Measurements from ENCODE around the gene DYNLL1. TPM values are rescaled to one million over a fixed set of nuclear protein-coding genes. Genes with fewer than 3 reads are reported as not detected.
"Not testable (repeated sequence)": the region's sequence is repeated elsewhere in the genome, so short reads cannot be mapped to it uniquely, and the experiment has no call there.

DYNLL1 gene
- 377 TPM for polyA plus RNA-seq
- long read RNA-seq, donor 1, transcript DYNLL1-207 (2 exons, 719 nt): minor isoform, 9 of 129 reads
- long read RNA-seq, donor 1, transcript DYNLL1-202 (3 exons, 697 nt): minor isoform, 14 of 129 reads
- long read RNA-seq, donor 1, transcript DYNLL1-201 (3 exons, 720 nt): major isoform, 86 of 129 reads
- long read RNA-seq, donor 1, transcript DYNLL1-210 (1 exons, 670 nt): minor isoform, 20 of 129 reads
- long read RNA-seq, donor 1, partial matches to known transcripts: 0 of 129 reads
- long read RNA-seq, donor 1, other reads (novel, unspliced or antisense): 0 of 129 reads
- long read RNA-seq, donor 2, transcript DYNLL1-210 (1 exons, 670 nt): minor isoform, 43 of 280 reads
- long read RNA-seq, donor 2, transcript DYNLL1-207 (2 exons, 719 nt): minor isoform, 24 of 280 reads
- long read RNA-seq, donor 2, transcript DYNLL1-201 (3 exons, 720 nt): major isoform, 180 of 280 reads
- long read RNA-seq, donor 2, transcript DYNLL1-202 (3 exons, 697 nt): minor isoform, 24 of 280 reads
- long read RNA-seq, donor 2, partial matches to known transcripts: 0 of 280 reads
- long read RNA-seq, donor 2, other reads (novel, unspliced or antisense): 0 of 280 reads
- long read RNA-seq, donor 3: 0 reads
- long read RNA-seq, donor 4, transcript DYNLL1-201 (3 exons, 720 nt): major isoform, 18 of 28 reads
- long read RNA-seq, donor 4, partial matches to known transcripts: 0 of 28 reads
- long read RNA-seq, donor 4, other reads (novel, unspliced or antisense): 0 of 28 reads
- long read RNA-seq, donor 5, transcript DYNLL1-201 (3 exons, 720 nt): major isoform, 106 of 145 reads
- long read RNA-seq, donor 5, transcript DYNLL1-202 (3 exons, 697 nt): minor isoform, 8 of 145 reads
- long read RNA-seq, donor 5, transcript DYNLL1-207 (2 exons, 719 nt): minor isoform, 11 of 145 reads
- long read RNA-seq, donor 5, transcript DYNLL1-210 (1 exons, 670 nt): minor isoform, 17 of 145 reads
- long read RNA-seq, donor 5, partial matches to known transcripts: 0 of 145 reads
- long read RNA-seq, donor 5, other reads (novel, unspliced or antisense): 0 of 145 reads
- long read RNA-seq, donor 6, transcript DYNLL1-201 (3 exons, 720 nt): major isoform, 131 of 272 reads
- long read RNA-seq, donor 6, transcript DYNLL1-202 (3 exons, 697 nt): minor isoform, 11 of 272 reads
- long read RNA-seq, donor 6, transcript DYNLL1-207 (2 exons, 719 nt): minor isoform, 17 of 272 reads
- long read RNA-seq, donor 6, transcript DYNLL1-210 (1 exons, 670 nt): minor isoform, 40 of 272 reads
- long read RNA-seq, donor 6, partial matches to known transcripts: 35 of 272 reads
- long read RNA-seq, donor 6, other reads (novel, unspliced or antisense): 31 of 272 reads
- long read RNA-seq, donor 7, transcript DYNLL1-207 (2 exons, 719 nt): minor isoform, 8 of 142 reads
- long read RNA-seq, donor 7, transcript DYNLL1-202 (3 exons, 697 nt): minor isoform, 6 of 142 reads
- long read RNA-seq, donor 7, transcript DYNLL1-201 (3 exons, 720 nt): major isoform, 88 of 142 reads
- long read RNA-seq, donor 7, transcript DYNLL1-210 (1 exons, 670 nt): minor isoform, 17 of 142 reads
- long read RNA-seq, donor 7, partial matches to known transcripts: 8 of 142 reads
- long read RNA-seq, donor 7, other reads (novel, unspliced or antisense): 10 of 142 reads
- long read RNA-seq, donor 8, transcript DYNLL1-210 (1 exons, 670 nt): minor isoform, 29 of 268 reads
- long read RNA-seq, donor 8, transcript DYNLL1-202 (3 exons, 697 nt): minor isoform, 15 of 268 reads
- long read RNA-seq, donor 8, transcript DYNLL1-201 (3 exons, 720 nt): major isoform, 198 of 268 reads
- long read RNA-seq, donor 8, transcript DYNLL1-207 (2 exons, 719 nt): minor isoform, 19 of 268 reads
- long read RNA-seq, donor 8, partial matches to known transcripts: 5 of 268 reads
- long read RNA-seq, donor 8, other reads (novel, unspliced or antisense): 0 of 268 reads
- long read RNA-seq, donor 9, transcript DYNLL1-207 (2 exons, 719 nt): minor isoform, 16 of 274 reads
- long read RNA-seq, donor 9, transcript DYNLL1-202 (3 exons, 697 nt): minor isoform, 16 of 274 reads
- long read RNA-seq, donor 9, transcript DYNLL1-210 (1 exons, 670 nt): minor isoform, 23 of 274 reads
- long read RNA-seq, donor 9, transcript DYNLL1-201 (3 exons, 720 nt): major isoform, 211 of 274 reads
- long read RNA-seq, donor 9, partial matches to known transcripts: 0 of 274 reads
- long read RNA-seq, donor 9, other reads (novel, unspliced or antisense): 0 of 274 reads
- long read RNA-seq, donor 10, transcript DYNLL1-202 (3 exons, 697 nt): minor isoform, 16 of 218 reads
- long read RNA-seq, donor 10, transcript DYNLL1-207 (2 exons, 719 nt): minor isoform, 21 of 218 reads
- long read RNA-seq, donor 10, transcript DYNLL1-210 (1 exons, 670 nt): minor isoform, 24 of 218 reads
- long read RNA-seq, donor 10, transcript DYNLL1-201 (3 exons, 720 nt): major isoform, 152 of 218 reads
- long read RNA-seq, donor 10, partial matches to known transcripts: 0 of 218 reads
- long read RNA-seq, donor 10, other reads (novel, unspliced or antisense): 0 of 218 reads
- long read RNA-seq, donor 11, transcript DYNLL1-201 (3 exons, 720 nt): major isoform, 121 of 177 reads
- long read RNA-seq, donor 11, transcript DYNLL1-202 (3 exons, 697 nt): minor isoform, 16 of 177 reads
- long read RNA-seq, donor 11, transcript DYNLL1-210 (1 exons, 670 nt): minor isoform, 17 of 177 reads
- long read RNA-seq, donor 11, transcript DYNLL1-207 (2 exons, 719 nt): minor isoform, 13 of 177 reads
- long read RNA-seq, donor 11, partial matches to known transcripts: 8 of 177 reads
- long read RNA-seq, donor 11, other reads (novel, unspliced or antisense): 0 of 177 reads

DNA sequence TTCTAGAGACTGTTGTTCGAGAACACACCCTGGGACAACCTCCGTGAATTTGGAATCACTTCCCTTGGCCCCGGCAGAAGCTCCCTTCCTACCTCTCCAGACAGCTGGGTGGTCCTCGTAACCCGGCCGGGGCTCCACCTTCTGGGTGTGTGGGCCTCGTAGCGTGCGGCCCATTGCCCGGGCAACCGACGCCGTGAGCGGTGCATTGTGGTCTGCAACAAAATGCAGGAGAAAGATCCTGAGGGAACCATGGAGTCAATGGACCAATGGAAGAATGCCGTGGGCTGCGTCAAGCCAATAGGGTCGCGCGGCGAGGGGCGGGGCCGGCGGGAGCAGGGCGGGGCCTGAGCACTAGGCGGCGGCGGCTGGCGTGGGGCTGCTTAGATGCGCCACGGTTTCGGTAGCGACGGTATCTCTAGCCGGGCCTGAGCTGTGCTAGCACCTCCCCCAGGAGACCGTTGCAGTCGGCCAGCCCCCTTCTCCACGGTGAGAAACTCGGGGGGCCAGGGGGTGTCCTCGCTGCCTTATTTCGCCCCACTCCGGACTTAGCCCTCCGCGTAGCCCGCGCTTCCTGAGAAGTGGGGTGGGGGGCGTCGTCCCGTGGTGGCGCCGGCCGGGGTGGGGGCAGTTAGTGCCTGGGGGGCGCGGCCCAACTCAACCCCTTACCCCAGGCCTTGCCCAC, at the start of gene DYNLL1:
DYNLL1 (plus strand) TSS at position 383 of the 682 bp plus-strand sequence. CDS start 309 bp downstream, outside the sequence.
- H3K36me3 ChIP-seq (ENCODE audit: control insufficient read depth, insufficient read depth, low read length): peaks cover 30% of the 10 kb centered on the region
- peak; percentile 93 to 97 for DNase-seq
- no peaks in the 10 kb centered on the region for H3K9me3 ChIP-seq (ENCODE audit: control insufficient read depth, low read depth, low read length)
- peak within 1 kb of the TSS; percentile 65 for H3K27ac ChIP-seq (ENCODE audit: low read length)
- H3K4me1 ChIP-seq (ENCODE audit: control insufficient read depth, insufficient read depth, low read length): peaks cover 3% of the 10 kb centered on the region
- H3K27me3 ChIP-seq (ENCODE audit: control insufficient read depth, insufficient read depth, low read length): no peaks in the 10 kb centered on the region
- no CpG with 5 or more reads among the region's 53 CpGs for WGBS (ENCODE audit: insufficient coverage, low lambda C conversion rate)
- H3K4me3 ChIP-seq (ENCODE audit: low read length): peak within 1 kb of the TSS; percentile 80

DNA sequence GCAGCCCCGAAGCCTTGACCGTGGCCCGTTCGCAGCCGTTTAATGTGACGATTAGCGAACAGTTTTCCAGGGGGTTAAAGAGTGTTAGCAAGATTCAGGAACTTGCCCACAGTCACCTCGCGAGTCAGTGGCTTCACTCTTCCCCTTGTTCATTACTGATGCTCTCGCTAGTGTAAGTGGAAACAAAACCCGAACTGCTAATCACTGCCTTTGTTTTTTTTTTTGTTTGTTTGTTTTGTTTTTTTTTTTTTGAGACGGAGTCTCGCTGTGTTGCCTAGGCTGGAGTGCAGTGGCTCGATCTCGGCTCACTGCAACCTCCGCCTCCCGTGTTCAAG, 49.1 kb upstream of the DYNLL1 start:
- not testable (repeated sequence) for H3K9me3 ChIP-seq (ENCODE audit: control insufficient read depth, low read depth, low read length); H3K4me1 ChIP-seq (ENCODE audit: control insufficient read depth, insufficient read depth, low read length); DNase-seq; H3K27me3 ChIP-seq (ENCODE audit: control insufficient read depth, insufficient read depth, low read length)
- Histone ChIP-seq H3K4me3 (ENCODE audit: low read length) (peak overlapping the region; percentile 80), H3K27ac (ENCODE audit: low read length) (peak overlapping the region; percentile 76), H3K36me3 (ENCODE audit: control insufficient read depth, insufficient read depth, low read length) (peaks cover 28% of the 10 kb centered on the region)
- WGBS (ENCODE audit: insufficient coverage, low lambda C conversion rate): 0% methylated on average over 6 of the region's 17 CpGs

DNA sequence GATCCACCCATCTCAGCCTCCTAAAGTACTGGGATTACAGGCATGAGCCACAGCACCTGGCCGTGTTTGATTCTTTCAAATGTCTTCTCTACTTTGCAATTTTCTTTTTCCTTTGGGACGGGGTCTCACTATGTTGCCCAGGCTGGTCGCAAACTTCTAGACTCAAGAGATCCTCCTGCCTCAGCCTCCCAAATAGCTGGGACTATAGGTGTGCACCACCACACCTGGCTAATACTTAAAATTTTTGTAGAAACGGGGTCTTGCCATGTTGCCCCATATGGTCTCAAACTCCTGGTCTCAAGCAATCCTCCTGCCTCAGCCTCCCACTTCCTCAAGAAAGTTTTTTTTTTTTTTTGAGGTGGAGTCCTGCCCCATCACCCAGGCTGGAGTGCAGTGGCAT, 47.9 kb upstream of the DYNLL1 start:
- Histone ChIP-seq H3K27ac (ENCODE audit: low read length) (no peak overlapping the region), H3K27me3 (ENCODE audit: control insufficient read depth, insufficient read depth, low read length) (no peaks in the 10 kb centered on the region), H3K9me3 (ENCODE audit: control insufficient read depth, low read depth, low read length) (no peaks in the 10 kb centered on the region), H3K4me3 (ENCODE audit: low read length) (no peak overlapping the region), H3K36me3 (ENCODE audit: control insufficient read depth, insufficient read depth, low read length) (peaks cover 26% of the 10 kb centered on the region), H3K4me1 (ENCODE audit: control insufficient read depth, insufficient read depth, low read length) (peaks cover 14% of the 10 kb centered on the region)
- no peak for DNase-seq
- WGBS (ENCODE audit: insufficient coverage, low lambda C conversion rate): no CpG with 5 or more reads among the region's 4 CpGs

DNA sequence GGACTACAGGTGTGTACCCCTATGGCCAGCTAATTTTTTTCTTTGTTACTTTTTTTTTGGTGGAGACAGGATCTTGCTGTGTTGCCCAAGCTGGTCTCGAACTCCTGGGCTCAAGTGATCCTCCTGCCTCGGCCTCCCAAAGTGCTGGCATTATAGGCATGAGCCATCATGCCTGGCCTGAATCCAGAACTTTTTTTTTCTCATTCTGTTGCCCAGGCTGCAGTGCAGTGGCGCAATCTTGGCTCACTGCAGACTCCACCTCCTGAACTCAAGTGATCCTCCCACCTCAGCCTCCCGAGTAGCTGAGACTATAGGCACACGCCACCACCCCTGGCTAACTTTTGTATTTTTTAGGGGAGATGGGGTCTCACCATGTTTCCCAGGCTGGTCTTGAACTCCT, 43.4 kb upstream of the DYNLL1 start:
- Histone ChIP-seq H3K36me3 (ENCODE audit: control insufficient read depth, insufficient read depth, low read length) (peaks cover 41% of the 10 kb centered on the region), H3K27ac (ENCODE audit: low read length) (peak overlapping the region; percentile 45)
- no CpG with 5 or more reads among the region's 5 CpGs for WGBS (ENCODE audit: insufficient coverage, low lambda C conversion rate)
- not testable (repeated sequence) for H3K27me3 ChIP-seq (ENCODE audit: control insufficient read depth, insufficient read depth, low read length); H3K9me3 ChIP-seq (ENCODE audit: control insufficient read depth, low read depth, low read length); DNase-seq; H3K4me1 ChIP-seq (ENCODE audit: control insufficient read depth, insufficient read depth, low read length); H3K4me3 ChIP-seq (ENCODE audit: low read length)

DNA sequence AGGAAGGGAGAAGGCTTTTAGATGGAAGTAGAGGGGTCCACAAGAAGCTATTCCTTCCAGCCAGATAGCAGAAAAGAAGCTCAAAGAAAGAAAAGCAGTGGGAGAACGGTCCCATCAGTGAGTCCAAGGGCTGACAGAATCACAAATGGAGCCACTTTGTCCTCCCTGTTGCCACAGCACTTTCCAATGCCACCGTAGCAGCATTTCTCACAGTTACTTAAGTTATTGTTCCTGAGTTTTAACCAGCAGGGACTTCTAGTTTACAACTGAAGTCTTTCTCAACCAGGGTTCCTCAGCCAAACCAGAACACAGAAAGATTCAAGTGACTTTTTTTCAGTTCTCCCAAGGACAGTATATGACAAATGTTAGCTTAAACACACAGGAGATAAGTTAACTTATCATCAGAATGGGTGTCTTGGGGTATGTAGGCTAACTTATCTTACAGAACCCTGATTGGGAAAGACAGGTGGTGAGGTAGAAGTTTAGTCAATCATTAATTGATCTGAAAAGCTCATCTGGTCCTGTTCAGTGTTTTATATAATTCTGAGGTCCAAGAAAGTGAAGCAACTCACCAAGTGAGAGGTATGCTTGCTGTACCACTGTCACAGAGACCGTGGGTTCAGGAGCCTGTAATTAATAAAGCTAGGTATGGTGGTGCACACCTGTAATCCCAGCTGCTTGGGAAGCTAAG, 42.7 kb upstream of the DYNLL1 start:
- peak in 1 of 2 donors; percentile 65 for DNase-seq
- Histone ChIP-seq H3K27ac (ENCODE audit: low read length) (peak overlapping the region; percentile 45), H3K4me1 (ENCODE audit: control insufficient read depth, insufficient read depth, low read length) (peaks cover 8% of the 10 kb centered on the region), H3K27me3 (ENCODE audit: control insufficient read depth, insufficient read depth, low read length) (no peaks in the 10 kb centered on the region), H3K4me3 (ENCODE audit: low read length) (no peak overlapping the region), H3K36me3 (ENCODE audit: control insufficient read depth, insufficient read depth, low read length) (peaks cover 47% of the 10 kb centered on the region), H3K9me3 (ENCODE audit: control insufficient read depth, low read depth, low read length) (no peaks in the 10 kb centered on the region)
- WGBS (ENCODE audit: insufficient coverage, low lambda C conversion rate): no CpG with 5 or more reads among the region's 3 CpGs

DNA sequence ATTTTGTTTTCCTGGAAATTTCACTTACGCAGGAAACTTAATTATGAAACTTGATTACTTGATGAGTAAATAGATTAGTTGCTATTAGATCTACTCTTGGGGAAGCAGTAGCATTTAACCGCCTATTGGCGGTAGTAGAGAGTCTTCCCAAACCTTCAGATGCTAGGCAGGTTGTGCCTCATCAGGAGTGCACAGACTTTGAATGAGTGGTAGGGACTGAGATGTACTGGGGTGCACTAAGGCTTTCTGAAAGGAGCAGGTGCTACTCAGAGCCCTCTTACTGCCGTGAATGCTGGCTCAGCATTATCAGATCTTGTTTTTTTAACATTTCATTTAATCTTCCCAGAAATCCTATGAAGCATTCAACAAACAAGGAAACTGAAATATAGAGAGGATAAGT, 41.9 kb upstream of the DYNLL1 start:
- Histone ChIP-seq H3K36me3 (ENCODE audit: control insufficient read depth, insufficient read depth, low read length) (peaks cover 54% of the 10 kb centered on the region), H3K27me3 (ENCODE audit: control insufficient read depth, insufficient read depth, low read length) (no peaks in the 10 kb centered on the region), H3K27ac (ENCODE audit: low read length) (no peak overlapping the region)

DNA sequence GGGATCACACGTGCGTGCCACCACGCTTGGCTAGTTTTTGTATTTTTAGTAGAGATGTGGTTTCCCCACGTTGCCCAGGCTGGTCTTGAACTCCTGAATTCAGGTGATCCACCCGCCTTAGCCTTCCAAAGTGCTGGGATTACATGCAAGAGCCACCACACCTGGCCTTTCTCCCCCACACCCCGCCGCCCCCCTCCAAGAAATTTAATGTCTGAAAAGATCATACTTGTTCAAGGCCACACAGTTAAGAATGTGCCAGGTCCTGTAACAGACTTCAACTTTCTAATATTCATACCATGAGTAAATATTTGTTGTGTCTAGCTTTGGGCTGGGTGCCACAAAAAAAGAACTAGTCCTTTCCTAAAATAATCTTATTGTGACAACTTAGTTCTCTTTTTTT, 40.6 kb upstream of the DYNLL1 start:
- DNase-seq: no peak
- no peaks in the 10 kb centered on the region for H3K27me3 ChIP-seq (ENCODE audit: control insufficient read depth, insufficient read depth, low read length)
- H3K27ac ChIP-seq (ENCODE audit: low read length): no peak overlapping the region
- no CpG with 5 or more reads among the region's 7 CpGs for WGBS (ENCODE audit: insufficient coverage, low lambda C conversion rate)
- H3K9me3 ChIP-seq (ENCODE audit: control insufficient read depth, low read depth, low read length): no peaks in the 10 kb centered on the region
- H3K4me3 ChIP-seq (ENCODE audit: low read length): no peak overlapping the region
- H3K36me3 ChIP-seq (ENCODE audit: control insufficient read depth, insufficient read depth, low read length): peaks cover 57% of the 10 kb centered on the region
- H3K4me1 ChIP-seq (ENCODE audit: control insufficient read depth, insufficient read depth, low read length): peaks cover 8% of the 10 kb centered on the region

More for the DNA sequence above, 41.9 kb upstream of the DYNLL1 start:
- H3K4me1 ChIP-seq (ENCODE audit: control insufficient read depth, insufficient read depth, low read length): peaks cover 8% of the 10 kb centered on the region
- DNase-seq: no peak
- H3K9me3 ChIP-seq (ENCODE audit: control insufficient read depth, low read depth, low read length): no peaks in the 10 kb centered on the region
- H3K4me3 ChIP-seq (ENCODE audit: low read length): no peak overlapping the region
- WGBS (ENCODE audit: insufficient coverage, low lambda C conversion rate): no CpG with 5 or more reads among the region's 4 CpGs

All from large intestine (tissue), 12 donors.